GM11168 (cell line): ENCODE results near the gene NPEPL1.
"Not testable (repeated sequence)": the region's sequence is repeated elsewhere in the genome, so short reads cannot be mapped to it uniquely, and the experiment has no call there.

Source experiments
- in situ Hi-C: fragments of 300-500 bp; cut with MboI; formaldehyde crosslinking; loops from one replicate; pipeline ENCODE4 v1.12.0; 2022; ENCODE audit warnings: low sequenced_read_pairs; ENCODE audit not compliant: unreplicated experiment

Gene NPEPL1

DNA sequence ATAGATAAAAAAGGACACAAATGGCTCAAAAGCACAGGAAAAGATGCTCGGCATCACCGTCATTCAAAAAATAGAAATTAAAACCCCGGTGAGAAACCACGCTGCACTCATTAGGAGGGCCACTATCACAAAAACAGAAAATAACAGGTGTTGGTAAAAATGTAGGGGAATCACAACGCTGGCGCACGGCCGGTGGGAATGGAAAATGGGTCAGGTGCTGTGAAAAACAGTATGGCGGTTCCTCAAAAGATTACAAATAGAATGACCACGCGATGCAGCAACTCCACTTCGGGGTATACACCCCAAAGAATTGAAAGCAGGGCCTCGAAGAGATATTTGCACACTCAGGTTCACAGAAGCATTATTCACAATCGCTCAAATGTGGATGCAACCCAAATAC lies 28.3 kb downstream of the NPEPL1 start:
- in situ Hi-C loops = no loop called here

DNA sequence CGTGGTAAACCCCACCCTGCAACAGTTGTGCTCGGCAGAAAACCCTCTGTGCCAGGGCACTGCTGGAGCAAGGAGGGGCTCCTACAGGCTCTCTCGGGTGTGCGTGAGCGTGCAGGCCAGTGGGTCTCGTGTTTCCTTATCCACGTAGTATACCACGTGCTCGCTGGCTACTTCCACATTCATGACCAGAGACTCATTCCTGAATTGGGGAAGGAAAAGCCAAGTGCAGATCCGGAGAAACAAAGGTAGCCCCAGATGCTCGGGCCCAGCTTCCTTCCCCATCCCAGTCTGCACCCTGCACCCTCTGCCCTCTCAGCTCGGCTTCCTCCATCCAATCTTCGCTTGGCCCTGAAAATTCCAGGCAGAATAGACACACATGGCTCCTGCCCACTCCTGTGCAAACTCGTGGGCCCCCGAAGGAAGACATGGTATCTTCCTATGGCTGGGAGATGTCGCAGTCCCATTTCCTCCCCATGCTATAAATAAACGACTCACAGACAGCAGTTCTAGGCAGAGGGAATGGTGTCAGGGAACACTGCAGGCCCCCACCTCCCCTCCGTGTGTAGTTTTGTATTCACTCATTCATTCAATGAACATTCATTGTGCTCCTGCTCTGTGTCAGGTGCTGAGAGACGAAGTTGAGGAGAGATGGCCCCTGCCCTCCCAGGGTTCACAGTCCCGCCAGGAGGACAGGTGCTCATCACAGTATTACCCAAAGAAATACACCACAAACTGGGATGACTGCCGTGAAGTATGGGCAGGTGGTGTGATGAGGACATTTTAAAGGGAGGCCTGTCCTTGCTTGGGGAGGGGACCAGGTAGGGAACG lies 29.6 kb downstream of the NPEPL1 start:
- in situ Hi-C loops = no loop called here

DNA sequence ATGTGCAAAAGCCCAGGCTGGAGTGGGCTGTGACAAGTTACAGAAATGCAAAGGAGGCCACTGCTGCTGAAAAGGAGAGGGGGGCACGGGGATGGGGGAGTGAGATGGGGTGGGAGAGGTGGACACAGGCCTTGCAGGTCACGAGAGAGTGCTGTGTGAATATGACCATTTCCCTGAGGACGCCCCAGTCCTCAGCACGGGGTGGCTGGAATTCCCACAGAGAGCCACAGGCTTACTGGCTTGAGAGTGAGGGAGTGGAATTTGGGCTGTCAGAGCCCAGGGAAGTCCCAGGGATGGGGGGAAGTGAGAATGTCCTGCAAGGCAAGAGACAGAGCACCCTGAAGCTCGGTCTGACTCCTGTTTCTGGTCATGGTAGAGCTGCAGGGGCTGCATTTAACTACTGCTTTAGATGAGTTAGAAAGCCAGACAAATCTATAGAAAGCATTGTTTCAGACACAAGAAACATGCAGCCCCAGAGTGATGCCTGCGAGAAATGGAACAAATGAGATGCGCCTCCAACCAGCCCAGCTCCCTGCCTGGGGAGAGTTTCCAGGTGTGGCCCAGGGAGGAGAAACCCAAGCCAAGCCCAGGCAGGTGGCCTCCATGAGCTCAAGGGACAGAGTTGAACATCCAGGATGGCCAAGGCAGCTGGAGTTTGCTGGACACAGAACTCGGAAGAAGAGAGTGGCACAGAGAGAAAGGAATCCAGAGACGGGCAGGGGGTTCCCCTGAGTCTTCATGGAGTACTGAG lies 30.5 kb downstream of the NPEPL1 start:
- in situ Hi-C loops = no loop called here

DNA sequence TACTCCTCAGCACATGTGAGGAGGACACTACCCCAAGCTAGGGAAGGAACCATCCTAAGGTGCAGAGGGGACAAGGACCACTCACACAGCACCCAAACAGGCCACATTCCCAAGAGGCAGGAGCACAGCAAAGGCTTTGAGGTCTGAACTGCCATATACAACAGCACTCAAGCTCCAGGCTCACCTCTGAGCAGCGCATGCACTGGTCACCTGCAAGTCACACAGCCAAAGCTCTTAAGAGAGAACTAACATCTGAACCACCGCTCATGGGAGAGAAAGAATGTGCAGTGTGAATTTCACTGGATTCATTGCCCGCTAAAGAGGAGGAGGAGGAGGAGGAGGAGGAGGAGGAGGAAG lies 31.0 kb downstream of the NPEPL1 start:
- in situ Hi-C loops = no loop called here

DNA sequence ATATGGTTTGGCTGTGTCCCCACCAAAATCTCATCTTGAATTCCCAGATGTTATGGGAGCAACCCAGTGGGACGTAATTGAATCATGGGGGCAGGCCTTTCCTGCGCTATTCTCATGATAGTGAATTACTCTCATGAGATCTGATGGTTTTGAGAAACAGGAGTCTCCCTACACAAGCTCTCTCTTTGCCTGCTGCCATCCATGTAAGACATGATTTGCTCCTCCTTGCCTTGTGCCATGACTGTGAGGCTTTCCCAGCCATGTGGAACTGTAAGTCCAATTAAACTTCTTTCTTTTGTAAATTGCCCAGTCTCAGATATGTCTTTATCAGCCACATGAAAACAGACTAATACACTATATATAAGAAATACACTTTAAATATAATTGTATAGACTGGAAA lies 33.6 kb downstream of the NPEPL1 start:
- in situ Hi-C loops = not testable (repeated sequence)

DNA sequence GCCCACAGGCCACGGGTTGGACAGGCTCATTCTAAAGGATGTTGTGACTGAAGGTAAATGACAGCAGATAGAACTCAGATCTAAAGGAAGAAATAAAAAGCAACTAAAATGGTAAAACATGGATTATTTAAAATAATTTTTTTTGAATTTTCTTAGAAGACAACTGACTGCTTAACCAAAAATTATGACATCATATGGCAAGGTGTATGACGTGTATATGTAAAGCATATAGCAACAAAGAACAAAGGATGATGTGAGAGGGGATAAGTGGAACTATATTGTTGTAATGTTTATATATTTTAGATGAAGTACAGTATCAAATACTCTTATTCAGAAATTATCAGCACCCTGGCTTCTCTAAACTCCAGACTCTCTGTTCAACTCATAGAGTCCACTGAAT lies 38.6 kb downstream of the NPEPL1 start:
- in situ Hi-C loops = no loop called here

DNA sequence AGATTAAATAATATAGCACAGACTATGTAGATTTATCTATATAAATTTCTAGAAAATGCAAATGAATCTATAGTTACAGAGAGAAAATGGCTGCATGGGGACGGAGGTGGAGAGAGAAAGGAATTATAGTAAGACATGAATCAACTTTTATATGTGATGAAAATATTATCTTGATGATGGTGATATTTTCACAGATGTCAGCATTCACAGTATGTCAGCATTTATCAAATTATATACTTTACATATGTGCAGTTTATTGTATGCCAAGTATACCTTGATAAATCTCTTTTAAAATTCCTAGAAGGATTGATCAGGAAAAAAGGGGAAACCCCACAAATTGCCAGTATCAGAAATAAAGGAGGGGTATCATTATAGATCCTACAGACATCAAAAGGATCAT lies 44.6 kb downstream of the NPEPL1 start:
- in situ Hi-C loops = no loop called here

DNA sequence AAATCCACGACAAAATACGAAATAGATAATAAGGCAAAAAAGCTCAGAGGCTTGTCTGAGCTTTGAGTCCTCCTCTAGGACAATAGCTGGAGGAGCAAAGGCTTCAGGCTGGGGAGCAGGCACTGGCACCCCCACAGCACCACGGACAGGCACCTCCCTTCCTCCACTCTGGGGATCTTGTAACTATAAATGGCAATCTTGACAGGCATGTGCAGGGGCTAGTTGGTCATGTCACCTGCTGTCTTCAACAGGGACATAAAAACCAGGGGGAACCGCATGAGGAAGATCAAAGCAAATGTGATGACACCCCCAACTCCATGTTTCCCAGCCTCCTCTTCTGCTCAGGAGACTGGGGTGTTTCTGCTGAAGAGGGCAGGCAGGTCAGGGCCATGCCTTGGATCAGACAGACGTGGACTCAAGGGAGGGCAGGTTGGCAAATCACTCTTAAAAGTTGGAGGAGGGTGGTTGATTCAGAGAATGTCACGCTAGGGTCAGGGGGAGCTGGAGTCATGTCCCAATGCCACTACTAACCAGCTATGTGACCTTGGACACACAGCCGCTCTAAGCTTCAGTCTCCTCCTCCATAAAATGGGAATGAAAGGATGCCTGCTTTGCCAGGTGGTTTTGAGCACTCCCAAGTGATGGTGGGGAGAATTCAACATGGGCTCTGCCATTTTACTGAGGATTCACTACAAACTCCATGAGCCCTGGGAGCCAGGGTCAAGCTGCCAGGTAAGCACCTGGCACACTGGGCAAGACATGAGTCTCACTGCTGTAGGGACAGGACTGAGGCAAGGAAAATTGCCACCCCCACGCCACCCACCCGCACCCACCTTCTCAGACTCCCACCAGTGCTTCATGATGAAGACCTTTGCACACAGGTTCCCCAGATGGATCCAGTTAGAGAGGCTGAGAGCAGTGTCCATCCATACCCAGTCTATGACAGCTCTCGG lies 48.0 kb downstream of the NPEPL1 start:
- in situ Hi-C loops = no loop called here

DNA sequence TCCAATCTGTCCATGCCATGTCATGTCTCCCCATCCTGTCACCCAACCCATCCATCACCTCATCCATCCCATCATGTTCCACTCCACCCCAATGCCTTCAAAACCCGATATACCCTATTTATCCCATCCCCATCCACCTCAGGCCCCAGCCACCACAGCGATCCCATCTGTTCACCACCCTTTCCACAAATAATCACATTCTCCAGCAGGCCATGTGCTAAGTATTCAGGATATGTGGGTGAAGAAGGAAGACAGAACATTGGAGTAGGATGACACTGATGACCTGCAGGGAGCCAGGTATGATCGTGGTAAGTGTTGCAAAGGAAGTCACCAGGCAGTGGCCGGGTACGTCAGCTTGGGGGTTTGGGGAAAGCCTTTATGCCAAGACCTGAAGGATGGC lies 48.8 kb downstream of the NPEPL1 start:
- in situ Hi-C loops = no loop called here

DNA sequence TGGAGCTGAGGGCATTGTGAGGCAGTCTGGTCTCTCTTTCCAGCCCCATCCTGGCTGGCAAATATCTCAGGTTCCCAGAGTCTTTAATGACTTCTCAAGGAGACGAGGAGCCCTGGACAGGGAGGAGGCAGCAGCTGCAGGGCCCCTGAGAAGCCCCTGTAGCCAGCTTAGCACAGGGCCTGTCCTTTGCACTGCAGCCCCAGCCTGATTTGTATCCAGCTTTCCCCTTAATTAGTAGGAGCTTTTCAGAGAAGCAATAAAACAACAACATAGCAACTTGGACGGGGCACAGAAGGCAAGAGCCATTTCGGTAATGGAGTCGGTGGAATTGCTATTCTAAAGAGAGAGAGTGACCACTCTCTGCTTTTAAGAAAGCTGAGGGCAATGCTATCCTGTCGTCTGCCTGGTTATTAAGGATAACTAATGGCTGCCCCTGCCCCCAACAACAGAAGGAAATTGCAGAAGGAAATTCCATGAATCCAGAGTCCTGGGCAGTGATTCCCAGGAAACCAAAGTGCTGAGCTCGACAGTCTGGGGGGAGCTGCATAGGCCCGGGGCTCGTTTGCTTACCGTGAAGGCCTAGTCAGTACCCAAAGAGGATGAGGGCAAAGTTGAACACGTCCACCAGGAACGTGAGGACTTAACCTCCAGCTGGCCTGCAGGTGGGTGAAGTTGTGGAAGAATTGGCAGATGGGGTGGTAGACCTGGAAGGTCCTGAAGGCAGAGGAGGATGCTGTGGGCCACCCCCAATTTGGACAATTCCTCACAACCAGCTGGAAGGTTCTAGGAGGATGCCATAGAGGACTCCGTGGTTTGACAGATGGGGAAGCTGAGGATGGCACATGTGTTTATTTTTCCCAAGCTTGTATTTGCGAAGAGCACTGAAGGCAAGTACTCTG lies 50.3 kb downstream of the NPEPL1 start:
- in situ Hi-C loops = no loop called here

DNA sequence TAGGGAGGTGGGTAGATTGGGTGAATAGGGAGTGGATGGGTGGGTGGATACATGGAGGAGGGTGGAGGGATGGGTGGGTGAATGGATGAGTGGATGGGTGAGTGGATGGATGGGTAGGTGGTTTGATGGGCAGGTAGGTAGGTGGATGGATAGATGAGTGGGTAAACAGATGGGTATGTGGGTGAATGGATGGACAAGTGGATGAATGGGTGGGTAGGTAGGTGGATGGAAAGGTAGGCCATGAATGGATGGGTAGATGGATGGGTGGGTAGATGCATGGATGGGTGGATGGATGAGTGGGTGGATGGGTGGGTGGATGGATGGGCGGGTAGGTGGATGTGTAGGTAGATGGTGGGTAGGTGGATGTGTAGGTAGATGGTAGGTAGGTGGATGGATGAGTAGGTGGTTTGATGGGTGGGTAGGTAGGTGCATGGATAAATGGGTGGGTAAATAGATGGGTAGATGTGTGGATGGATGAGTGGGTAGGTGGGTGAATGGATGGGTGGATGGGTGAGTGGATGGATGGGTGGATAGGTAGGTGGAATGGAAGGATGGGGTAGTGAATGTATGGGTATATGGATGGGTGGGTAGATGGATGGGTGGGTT lies 51.4 kb downstream of the NPEPL1 start:
- in situ Hi-C loops = no loop called here

DNA sequence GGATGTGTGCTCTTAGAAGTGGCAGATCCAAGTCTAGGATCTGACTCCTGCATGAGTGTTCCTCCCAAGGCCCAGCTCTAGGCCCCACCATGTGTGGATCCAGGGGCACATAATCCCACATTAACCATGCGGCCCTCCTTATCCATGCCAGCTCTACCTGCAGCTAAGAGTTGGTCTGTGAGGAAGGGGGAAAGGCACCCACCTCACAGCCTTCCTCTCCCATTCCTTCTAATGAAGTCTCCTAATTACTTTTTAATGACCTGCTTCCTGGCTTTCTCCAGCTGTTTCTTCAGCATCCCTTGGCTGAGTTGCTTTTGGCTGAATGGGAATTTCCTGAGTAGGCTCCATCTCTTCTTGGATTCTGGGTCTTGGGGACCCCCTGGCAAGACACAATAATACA lies 52.2 kb downstream of the NPEPL1 start:
- in situ Hi-C loops = no loop called here

DNA sequence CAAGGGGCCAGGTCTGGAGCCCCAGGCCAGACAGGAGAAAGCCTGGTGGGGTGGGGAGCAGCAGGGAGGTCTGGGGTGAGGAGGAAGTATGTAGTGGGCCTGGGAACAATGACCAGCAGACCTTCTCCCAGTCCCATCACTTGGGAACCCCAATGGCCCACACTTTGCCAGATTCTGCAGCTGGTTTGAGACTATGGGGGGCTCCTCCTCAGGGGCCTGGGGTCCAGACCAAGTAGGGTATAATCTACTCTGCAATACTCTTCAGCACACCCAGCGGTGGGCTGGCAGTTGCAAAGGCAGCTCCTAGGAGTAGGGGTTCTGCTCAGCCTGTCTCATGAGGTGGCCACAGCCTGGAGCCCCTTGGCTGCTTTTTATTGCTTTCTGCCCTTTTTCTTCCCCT lies 52.8 kb downstream of the NPEPL1 start:
- in situ Hi-C loops = no loop called here

DNA sequence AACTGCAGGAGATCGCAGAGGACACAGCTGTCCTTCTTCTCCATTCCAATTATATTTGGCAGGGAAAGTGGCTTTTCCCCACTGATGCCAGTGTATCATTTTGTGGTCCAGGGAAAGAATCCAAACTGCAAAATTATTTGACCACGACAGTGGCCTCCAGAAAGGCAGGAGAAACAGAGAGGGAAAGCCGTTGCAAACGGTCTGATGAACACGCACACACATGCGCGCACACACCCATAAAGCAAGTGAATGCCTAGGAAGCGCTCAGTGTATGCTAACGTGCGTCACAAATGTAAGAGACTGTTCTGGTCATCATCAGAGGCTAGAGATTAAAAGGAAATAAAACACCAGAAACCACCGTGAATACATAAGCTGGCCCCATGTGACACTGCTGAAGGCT lies 54.0 kb downstream of the NPEPL1 start:
- in situ Hi-C loops = no loop called here

DNA sequence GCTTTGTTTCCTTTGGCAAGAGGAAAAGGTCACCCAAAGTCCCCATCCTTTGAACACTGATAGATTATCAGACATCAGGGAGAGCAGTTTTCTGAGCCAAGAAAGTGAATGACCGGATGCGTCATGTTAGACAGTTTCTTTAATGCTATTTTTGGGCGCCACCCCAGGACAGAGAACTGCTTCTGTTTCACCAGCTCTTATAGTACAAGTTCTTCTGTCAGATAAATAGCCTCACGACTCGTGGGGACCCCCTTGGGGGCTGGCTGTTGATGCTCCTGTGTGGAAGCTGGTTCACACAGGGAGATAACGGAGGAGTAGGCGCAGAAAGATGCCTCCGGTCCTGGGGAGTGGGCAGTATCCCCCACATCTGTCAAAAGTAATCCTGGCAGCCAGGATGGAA lies 54.6 kb downstream of the NPEPL1 start:
- in situ Hi-C loops = no loop called here

DNA sequence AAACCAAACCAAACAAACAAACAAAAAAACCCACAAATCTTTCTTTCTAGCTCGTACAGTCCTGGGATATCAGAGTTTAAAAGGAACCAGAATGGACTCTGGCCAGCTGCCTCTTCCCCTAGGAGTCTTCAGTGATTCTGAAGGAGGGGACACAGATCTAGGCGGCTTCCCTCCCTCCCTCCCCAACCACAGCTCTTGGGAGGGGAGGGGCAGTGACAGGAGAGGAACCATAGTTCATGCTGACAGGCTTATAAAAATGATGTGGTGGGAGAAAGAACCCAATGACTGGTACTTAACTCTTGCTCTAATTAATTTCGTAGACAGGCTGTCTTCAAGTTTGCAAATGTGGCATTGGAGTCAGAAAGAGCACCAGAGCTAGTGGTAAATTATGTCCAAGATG lies 56.0 kb downstream of the NPEPL1 start:
- in situ Hi-C loops = no loop called here

DNA sequence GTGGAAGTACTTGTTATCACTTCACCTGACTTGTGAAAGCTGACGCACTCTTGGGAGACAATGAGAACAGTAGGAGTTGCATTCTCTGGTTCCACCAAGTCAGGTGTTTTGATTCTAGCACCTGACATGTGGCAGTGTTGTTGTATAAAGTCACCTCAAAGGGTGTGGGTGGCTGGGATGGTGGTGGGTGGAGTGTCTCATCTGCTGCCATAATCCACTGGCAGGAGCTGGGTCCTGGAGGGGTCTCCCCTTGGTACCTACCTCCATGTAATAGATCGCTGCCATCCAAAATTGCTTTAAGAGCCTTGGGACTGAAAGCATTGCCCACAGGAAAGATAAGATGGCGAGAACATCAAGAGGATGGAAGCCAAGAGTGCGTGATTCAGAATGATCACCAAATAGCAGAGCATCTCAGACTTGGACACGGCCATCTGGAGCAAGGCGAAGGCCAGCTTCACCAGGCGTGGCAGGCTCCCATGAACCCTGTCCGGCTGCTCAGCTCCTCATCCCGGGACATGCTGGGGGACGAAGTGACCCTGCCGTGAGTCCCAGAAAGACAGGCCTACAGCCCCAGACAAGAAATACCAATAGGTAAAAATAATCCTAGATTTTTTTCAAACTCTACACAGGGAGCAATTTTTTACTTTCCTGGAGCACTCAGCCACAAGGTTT lies 56.6 kb downstream of the NPEPL1 start:
- in situ Hi-C loops = no loop called here

DNA sequence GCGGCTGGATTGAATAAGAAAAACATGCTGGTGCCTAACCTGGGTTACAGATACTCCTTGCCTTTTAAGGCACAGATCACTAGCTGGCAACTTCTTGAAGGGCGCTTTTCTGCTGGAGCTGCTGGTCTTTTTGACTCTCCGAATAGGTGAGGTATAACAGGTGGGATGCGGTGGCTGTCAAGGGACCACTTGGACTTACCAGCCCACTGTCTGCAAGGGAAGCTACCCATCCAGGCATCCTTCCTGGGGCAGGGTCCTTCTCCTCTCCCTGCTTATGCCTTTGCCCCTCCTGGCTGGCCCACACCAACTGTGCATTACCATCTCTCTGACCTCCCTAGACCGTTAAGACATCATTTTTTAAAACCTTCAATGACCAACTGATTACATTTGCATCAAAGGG lies 57.4 kb downstream of the NPEPL1 start:
- in situ Hi-C loops = no loop called here

DNA sequence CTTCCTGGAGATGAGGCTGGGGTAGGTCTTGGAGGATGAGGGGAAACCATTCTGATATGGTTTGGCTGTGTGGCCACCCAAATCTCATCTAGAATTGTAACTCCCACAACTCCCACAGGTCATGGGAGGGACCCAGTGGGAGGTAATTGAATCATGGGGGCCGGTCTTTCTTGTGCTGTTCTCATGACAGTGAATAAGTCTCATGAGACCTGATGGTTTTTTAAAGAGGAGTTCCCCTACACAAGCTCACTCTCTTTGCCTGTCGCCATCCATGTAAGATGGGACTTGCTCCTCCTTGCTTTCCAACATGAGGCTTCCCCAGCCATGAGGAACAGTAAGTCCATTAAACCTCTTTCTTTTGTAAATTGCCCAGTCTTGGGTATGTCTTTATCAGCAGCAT lies 58.1 kb downstream of the NPEPL1 start:
- in situ Hi-C loops = not testable (repeated sequence)
